Tibial nerve (tissue), 4 donors: Measurements from ENCODE around the gene MOB3A. TPM values are rescaled to one million over a fixed set of nuclear protein-coding genes. Genes with fewer than 3 reads are reported as not detected.

Experiments used
- DNase-seq, 2 donors: peaks; one replicate each; pipeline ENCODE4 v3.0.0-alpha.2; 2019; ENCODE audit warnings: low spot score in 2 of 2
- H3K27ac ChIP-seq, 4 donors: fragments of 200-600 bp; sonication (generic) in 3 of 4; one replicate each; pipeline ENCODE4 v1.5.1; 2017 to 2019; ENCODE audit warnings: mild to moderate bottlenecking in 1 of 4
- H3K27me3 ChIP-seq, 2 donors: fragments of 200-600 bp; sonication (generic) in 1 of 2; one replicate each; pipeline versions ENCODE4 v1.5.1 to v1.6.0; 2017 to 2019
- H3K36me3 ChIP-seq, 3 donors: fragments of 200-600 bp; sonication (generic); one replicate each; pipeline ENCODE4 v1.5.1; 2018 to 2019
- H3K4me1 ChIP-seq, 4 donors: fragments of 200-600 bp; sonication (generic) in 3 of 4; one replicate each; pipeline ENCODE4 v1.5.1; 2017 to 2019
- H3K4me3 ChIP-seq, 4 donors: fragments of 200-600 bp; sonication (generic) in 3 of 4; one replicate each; pipeline ENCODE4 v1.5.1; 2017 to 2019; ENCODE audit warnings: mild to moderate bottlenecking in 1 of 4, moderate library complexity in 1 of 4
- H3K9me3 ChIP-seq, 4 donors: fragments of 200-600 bp; sonication (generic) in 3 of 4; one replicate each; pipeline ENCODE4 v1.5.1; 2017 to 2019
- EP300 ChIP-seq, 2 donors: sonication (generic); formaldehyde crosslinking; IDR thresholded peaks; one replicate each; pipeline ENCODE4 v1.6.1; 2017; ENCODE audit warnings: antibody characterized with exemption in 2 of 2, mild to moderate bottlenecking in 1 of 2
- POLR2A ChIP-seq, 2 donors: fragments of 450-650 bp; IDR thresholded peaks; one replicate each; pipeline ENCODE4 v1.6.1; 2017; ENCODE audit warnings: antibody characterized with exemption in 2 of 2, mild to moderate bottlenecking in 2 of 2, moderate library complexity in 2 of 2
- WGBS, 2 donors: methylation state at CpG; one replicate each; pipeline ENCODE4 v1.1.5; 2018; 5-methylcytosine and 5-hydroxymethylcytosine counted together
- total RNA-seq, 4 donors: library from RNA; depleted of rRNA; stranded (reverse); fragments of >200 nt; gene quantifications; one replicate each; pipeline ENCODE4 v1.1.0, GENCODE V29; 2016
- TF ChIP-seq, protein P1 (sequence below), 5 experiments: fragments of 200-600 bp in 3 of 5; fragments of 450-650 bp in 2 of 5; sonication (generic) in 3 of 5; IDR thresholded peaks; one replicate each; pipeline ENCODE4 v1.5.1; 2016 to 2019; ENCODE audit warnings: antibody characterized with exemption in 5 of 5, mild to moderate bottlenecking in 3 of 5, moderate library complexity in 2 of 5

MOB3A gene
- 10 to 100 TPM; 31.7 to 70.8 (median 35.2) TPM for total RNA-seq

DNA sequence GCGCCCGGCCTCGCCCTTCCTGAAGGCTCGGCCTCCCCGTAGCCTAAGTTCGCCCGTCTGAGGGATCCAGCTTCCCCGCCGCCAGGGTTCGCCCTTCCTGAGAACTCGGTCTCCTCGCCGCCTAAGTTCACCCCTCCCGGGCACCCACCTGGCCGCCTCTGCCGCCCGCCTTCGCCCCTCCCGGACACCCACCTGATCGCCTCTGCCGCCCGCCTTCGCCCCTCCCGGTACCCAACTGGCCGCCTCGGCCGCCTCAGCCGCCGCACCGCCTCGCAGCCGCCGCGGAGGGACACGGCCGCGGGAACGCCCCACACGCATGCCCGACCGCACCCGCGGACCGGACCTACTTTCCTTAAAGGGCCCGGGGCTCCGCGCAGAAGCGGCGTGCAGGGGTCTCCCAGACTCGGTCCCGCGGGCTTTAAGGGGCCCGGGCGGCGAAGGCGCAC lies at the start of gene MOB3A:
MOB3A (minus strand) TSS at position 293 of the 446 bp plus-strand sequence. CDS start 17,766 bp downstream, outside the sequence.
- Histone ChIP-seq H3K4me3 (peak within 1 kb of the TSS; percentile 66 to 93 (median 72)), H3K27me3 (no peaks in the 10 kb centered on the region), H3K36me3 (peaks cover 0 to 33% (median 0%) of the 10 kb centered on the region in 3 donors), H3K27ac (peak within 1 kb of the TSS; percentile 90 to 98 (median 92)), H3K9me3 (no peaks in the 10 kb centered on the region), H3K4me1 (peaks cover 0 to 74% (median 38%) of the 10 kb centered on the region in 4 donors)
- 1% methylated on average over 16 to 51 of the region's 56 CpGs for WGBS, 2 donors
- TF ChIP-seq, protein P1, sequence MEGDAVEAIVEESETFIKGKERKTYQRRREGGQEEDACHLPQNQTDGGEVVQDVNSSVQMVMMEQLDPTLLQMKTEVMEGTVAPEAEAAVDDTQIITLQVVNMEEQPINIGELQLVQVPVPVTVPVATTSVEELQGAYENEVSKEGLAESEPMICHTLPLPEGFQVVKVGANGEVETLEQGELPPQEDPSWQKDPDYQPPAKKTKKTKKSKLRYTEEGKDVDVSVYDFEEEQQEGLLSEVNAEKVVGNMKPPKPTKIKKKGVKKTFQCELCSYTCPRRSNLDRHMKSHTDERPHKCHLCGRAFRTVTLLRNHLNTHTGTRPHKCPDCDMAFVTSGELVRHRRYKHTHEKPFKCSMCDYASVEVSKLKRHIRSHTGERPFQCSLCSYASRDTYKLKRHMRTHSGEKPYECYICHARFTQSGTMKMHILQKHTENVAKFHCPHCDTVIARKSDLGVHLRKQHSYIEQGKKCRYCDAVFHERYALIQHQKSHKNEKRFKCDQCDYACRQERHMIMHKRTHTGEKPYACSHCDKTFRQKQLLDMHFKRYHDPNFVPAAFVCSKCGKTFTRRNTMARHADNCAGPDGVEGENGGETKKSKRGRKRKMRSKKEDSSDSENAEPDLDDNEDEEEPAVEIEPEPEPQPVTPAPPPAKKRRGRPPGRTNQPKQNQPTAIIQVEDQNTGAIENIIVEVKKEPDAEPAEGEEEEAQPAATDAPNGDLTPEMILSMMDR (IDR thresholded peaks at IDR 0.05) = peak; percentile 46 to 95 (median 69)
- TF ChIP-seq EP300 (IDR thresholded peaks at IDR 0.05) = peak; percentile 41 to 84
- TF ChIP-seq POLR2A (IDR thresholded peaks at IDR 0.05) = peak; percentile 72 to 88
- DNase-seq = peak; percentile 73 to 79

DNA sequence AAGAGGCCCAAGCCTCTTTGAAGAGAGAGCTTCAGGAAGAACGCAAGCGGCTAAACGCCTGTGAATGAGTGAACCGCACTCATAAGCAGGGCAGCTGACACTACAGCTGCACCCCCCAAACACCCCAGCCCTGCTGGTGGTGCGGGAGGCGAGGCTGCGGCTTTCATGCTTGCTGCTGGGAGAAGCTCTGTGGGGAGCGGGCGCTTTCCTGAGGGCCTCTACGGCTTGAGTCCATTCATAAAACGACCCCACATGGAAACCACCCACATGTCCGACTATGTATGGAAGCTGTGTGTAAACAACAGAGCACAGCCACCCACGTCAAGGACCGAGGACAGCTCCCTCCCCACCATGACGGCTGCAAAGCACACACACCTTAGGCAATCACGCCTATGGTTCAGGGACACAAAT lies 49.7 kb upstream of the MOB3A start:
- H3K36me3 ChIP-seq = peaks cover 0 to 7% (median 0%) of the 10 kb centered on the region in 3 donors
- DNase-seq = no peak
- no peaks in the 10 kb centered on the region for H3K9me3 ChIP-seq
- no peak overlapping the region for H3K4me3 ChIP-seq
- H3K4me1 ChIP-seq = peaks cover 0 to 56% (median 29%) of the 10 kb centered on the region in 4 donors
- peak overlapping the region in 1 of 4 donors; percentile 68 for H3K27ac ChIP-seq
- no peaks in the 10 kb centered on the region for H3K27me3 ChIP-seq
- TF ChIP-seq EP300 (IDR thresholded peaks at IDR 0.05) = peak in 1 of 2 donors; percentile 31
- TF ChIP-seq, protein P1 (IDR thresholded peaks at IDR 0.05) = no peak
- TF ChIP-seq POLR2A (IDR thresholded peaks at IDR 0.05) = no peak
- 34 to 52% methylated on average over 12 to 16 of the region's 16 CpGs for WGBS, 2 donors

DNA sequence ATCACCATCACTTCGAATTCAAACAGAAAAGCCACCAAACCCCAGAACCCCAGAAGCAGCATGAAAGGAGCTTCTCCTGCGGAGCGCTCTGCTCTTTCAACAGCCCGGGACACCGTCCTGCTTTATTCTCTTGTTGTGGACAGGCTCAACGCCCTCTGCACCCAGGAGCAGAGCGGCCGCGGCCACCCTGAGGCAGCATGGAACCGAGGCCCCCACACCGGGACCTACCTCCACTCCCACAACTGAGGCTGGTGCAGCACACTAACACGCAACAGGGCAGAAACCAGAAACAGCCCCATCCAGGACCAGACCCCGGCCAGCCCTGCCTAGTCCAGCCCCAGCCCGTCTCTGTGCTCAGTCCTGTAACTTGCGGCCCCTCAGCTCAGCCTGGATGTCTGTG lies 48.1 kb upstream of the MOB3A start:
- Histone ChIP-seq H3K4me3 (no peak overlapping the region), H3K4me1 (peaks cover 0 to 52% (median 13%) of the 10 kb centered on the region in 4 donors), H3K9me3 (no peaks in the 10 kb centered on the region), H3K36me3 (peaks cover 0 to 23% (median 0%) of the 10 kb centered on the region in 3 donors), H3K27ac (no peak overlapping the region), H3K27me3 (no peaks in the 10 kb centered on the region)
- no peak for TF ChIP-seq POLR2A (IDR thresholded peaks at IDR 0.05)
- TF ChIP-seq, protein P1 (IDR thresholded peaks at IDR 0.05) = no peak
- TF ChIP-seq EP300 (IDR thresholded peaks at IDR 0.05) = no peak
- DNase-seq = no peak
- WGBS, 2 donors = 89 to 92% methylated on average over 15 of the region's 15 CpGs

DNA sequence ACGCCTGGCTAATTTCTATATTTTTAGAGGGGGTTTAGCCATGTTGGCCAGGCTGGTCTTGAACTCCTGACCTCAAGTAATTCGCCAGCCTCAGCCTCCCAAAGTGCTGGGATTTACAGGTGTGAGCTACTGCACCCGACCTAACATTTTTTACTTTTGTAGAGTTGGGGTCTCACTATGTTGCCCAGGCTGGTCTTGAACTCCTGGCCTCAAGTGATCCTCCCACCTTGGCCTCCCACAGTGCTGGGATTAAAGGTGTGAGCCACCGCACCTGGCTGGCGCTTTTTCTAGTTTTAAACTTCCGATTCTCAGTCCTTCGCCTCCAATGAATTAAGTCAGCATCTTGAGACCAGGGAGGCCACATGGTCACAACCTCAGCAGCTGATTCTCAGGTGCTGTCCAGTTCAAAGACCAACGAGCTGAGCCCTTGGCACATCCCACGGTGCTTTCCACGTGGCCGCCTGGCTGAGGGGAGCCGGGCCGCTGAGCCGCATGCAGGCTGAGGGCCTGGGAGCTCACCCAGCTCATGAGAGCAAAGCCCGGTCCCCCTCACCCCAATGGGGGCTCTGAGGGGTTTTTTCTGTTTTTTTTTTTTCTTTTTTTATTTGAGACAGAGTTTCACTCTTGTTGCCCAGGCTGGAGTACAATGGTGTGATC lies 46.2 kb upstream of the MOB3A start:
- Histone ChIP-seq H3K27me3 (no peaks in the 10 kb centered on the region), H3K4me1 (peaks cover 0 to 38% (median 8%) of the 10 kb centered on the region in 4 donors), H3K4me3 (no peak overlapping the region), H3K27ac (no peak overlapping the region), H3K9me3 (no peaks in the 10 kb centered on the region), H3K36me3 (peaks cover 0 to 39% (median 11%) of the 10 kb centered on the region in 3 donors)
- no peak for DNase-seq
- WGBS, 2 donors = 91 to 96% methylated on average over 15 of the region's 15 CpGs
- TF ChIP-seq, protein P1 (IDR thresholded peaks at IDR 0.05) = no peak
- TF ChIP-seq EP300 (IDR thresholded peaks at IDR 0.05) = no peak
- no peak for TF ChIP-seq POLR2A (IDR thresholded peaks at IDR 0.05)

DNA sequence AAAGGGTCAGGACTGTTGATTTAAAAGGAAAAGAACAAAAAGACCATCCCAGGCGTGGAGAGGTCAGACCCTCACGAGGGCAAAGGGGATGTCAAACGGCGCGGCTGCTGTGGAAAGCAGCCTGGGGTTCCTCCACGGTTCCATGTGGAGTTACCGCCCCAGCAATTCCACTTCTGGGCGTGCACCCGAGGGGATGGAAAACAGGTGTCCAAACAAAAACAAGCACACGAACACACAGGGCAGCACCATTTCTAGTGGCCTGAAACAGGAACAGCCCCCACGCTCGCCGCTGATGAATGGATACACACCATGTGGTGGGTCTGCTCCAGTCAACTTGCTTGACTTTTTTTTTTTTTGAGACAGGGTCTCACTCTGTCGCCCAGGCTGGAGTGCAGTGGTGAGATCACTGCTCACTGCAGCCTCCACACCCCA lies 44.0 kb upstream of the MOB3A start:
- H3K27me3 ChIP-seq = no peaks in the 10 kb centered on the region
- no peak overlapping the region for H3K27ac ChIP-seq
- 60 to 63% methylated on average over 14 of the region's 14 CpGs for WGBS, 2 donors
- TF ChIP-seq EP300 (IDR thresholded peaks at IDR 0.05) = no peak
- TF ChIP-seq, protein P1 (IDR thresholded peaks at IDR 0.05) = no peak
- no peak for TF ChIP-seq POLR2A (IDR thresholded peaks at IDR 0.05)
- H3K4me1 ChIP-seq = peaks cover 0 to 31% (median 3%) of the 10 kb centered on the region in 4 donors
- peaks cover 0 to 54% (median 16%) of the 10 kb centered on the region in 3 donors for H3K36me3 ChIP-seq
- no peaks in the 10 kb centered on the region for H3K9me3 ChIP-seq
- DNase-seq = no peak
- H3K4me3 ChIP-seq = no peak overlapping the region
